Neuronal stem cell (in vitro differentiated cells): Measurements from ENCODE around the gene BIN1.
A peak's percentile ranks its signal among the peaks of the same experiment; 100 is the strongest.

Source experiments
- DNase-seq: peaks from one replicate; pipeline ENCODE4 v3.0.0-alpha.2; 2013; ENCODE audit warnings: low spot score
- H2AFZ ChIP-seq: one replicate; pipeline ENCODE4 v1.6.1; 2013; ENCODE audit warnings: mild to moderate bottlenecking, low read length, inconsistent platforms
- H2AK5ac ChIP-seq: 2 replicates; pipeline ENCODE4 v1.6.1; 2013; ENCODE audit warnings: low read depth, mild to moderate bottlenecking, inconsistent platforms, low read length, moderate library complexity, mixed read lengths
- H2BK120ac ChIP-seq: 2 replicates; pipeline ENCODE4 v1.6.1; 2013; ENCODE audit warnings: low read depth, mild to moderate bottlenecking, inconsistent platforms, low read length, moderate library complexity, mixed read lengths
- H2BK12ac ChIP-seq: one replicate; pipeline ENCODE4 v1.6.1; 2013; ENCODE audit warnings: low read length, inconsistent platforms
- H2BK15ac ChIP-seq: 2 replicates; pipeline ENCODE4 v1.6.1; 2013; ENCODE audit warnings: mild to moderate bottlenecking, low read length, inconsistent platforms, mixed read lengths
- H2BK5ac ChIP-seq: one replicate; pipeline ENCODE4 v1.6.1; 2013; ENCODE audit warnings: inconsistent platforms, mild to moderate bottlenecking, low read length, moderate library complexity
- H3K14ac ChIP-seq: one replicate; pipeline ENCODE4 v1.6.1; 2013; ENCODE audit warnings: low read length, inconsistent platforms
- H3K18ac ChIP-seq: 2 replicates; pipeline ENCODE4 v1.6.1; 2013; ENCODE audit warnings: low read length, inconsistent platforms
- H3K23ac ChIP-seq: 2 replicates; pipeline ENCODE4 v1.6.1; 2013; ENCODE audit warnings: low read depth, mild to moderate bottlenecking, mixed read lengths, low read length, inconsistent platforms; ENCODE audit not compliant: poor library complexity
- H3K27ac ChIP-seq: replicated peaks from 3 replicates; pipeline ENCODE4 v1.5.1; 2013; ENCODE audit warnings: low read length, inconsistent platforms
- H3K27me3 ChIP-seq, 3 experiments: 2 replicates each; pipeline ENCODE4 v1.6.1; 2013; ENCODE audit warnings: low read length in 3 of 3, mild to moderate bottlenecking in 2 of 3, inconsistent platforms in 1 of 3, low read depth in 1 of 3, mixed read lengths in 1 of 3, moderate library complexity in 1 of 3; ENCODE audit not compliant: control insufficient read depth in 3 of 3, insufficient read depth in 3 of 3
- H3K36me3 ChIP-seq, 2 donors: replicated peaks in 1 of 2; 2 replicates each; pipeline ENCODE4 v1.6.1; 2013; ENCODE audit warnings: low read length in 2 of 2; ENCODE audit not compliant: control insufficient read depth in 2 of 2, insufficient read depth in 2 of 2
- H3K4ac ChIP-seq: 2 replicates; pipeline ENCODE4 v1.6.1; 2013; ENCODE audit warnings: inconsistent platforms, mild to moderate bottlenecking, low read length, moderate library complexity
- H3K4me1 ChIP-seq, 2 donors: 1 replicate in 1 of 2; 2 replicates in 1 of 2; pipeline ENCODE4 v1.6.1; 2013; ENCODE audit warnings: low read length in 2 of 2, low read depth in 1 of 2; ENCODE audit not compliant: control insufficient read depth in 2 of 2, insufficient read depth in 1 of 2
- H3K4me2 ChIP-seq: one replicate; pipeline ENCODE4 v1.6.1; 2013; ENCODE audit warnings: mild to moderate bottlenecking, low read length, inconsistent platforms; ENCODE audit not compliant: insufficient read depth, poor library complexity, severe bottlenecking
- H3K4me3 ChIP-seq, 2 donors: 2 replicates each; pipeline ENCODE4 v1.5.1; 2013; ENCODE audit warnings: low read length in 2 of 2, mild to moderate bottlenecking in 2 of 2, inconsistent platforms in 1 of 2, moderate library complexity in 1 of 2
- H3K79me1 ChIP-seq: one replicate; pipeline ENCODE4 v1.6.1; 2013; ENCODE audit warnings: low read depth, mild to moderate bottlenecking, inconsistent platforms, low read length, moderate library complexity
- H3K9ac ChIP-seq: one replicate; pipeline ENCODE4 v1.6.1; 2013; ENCODE audit warnings: mild to moderate bottlenecking, low read depth, low read length, inconsistent platforms; ENCODE audit not compliant: poor library complexity
- H3K9me3 ChIP-seq, 2 donors: replicated peaks in 1 of 2; 2 replicates each; pipeline versions ENCODE3 to v1.6.1; 2013; ENCODE audit warnings: low read length in 2 of 2, mild to moderate bottlenecking in 2 of 2, inconsistent platforms in 1 of 2, low read depth in 1 of 2, mixed read lengths in 1 of 2, moderate library complexity in 1 of 2; ENCODE audit not compliant: control insufficient read depth in 2 of 2, insufficient read depth in 1 of 2
- H4K8ac ChIP-seq: one replicate; pipeline ENCODE4 v1.6.1; 2013; ENCODE audit warnings: low read depth, mild to moderate bottlenecking, inconsistent platforms, low read length, moderate library complexity
- H4K91ac ChIP-seq: one replicate; pipeline ENCODE4 v1.6.1; 2013; ENCODE audit warnings: low read length, low read depth, mild to moderate bottlenecking, inconsistent platforms; ENCODE audit not compliant: poor library complexity
- WGBS, 2 donors: extraction: QIAGEN DNeasy Blood & Tissue Kit; methylation state at CpG; one replicate each; pipeline ENCODE4 v1.1.7; 2013; ENCODE audit warnings: missing lambda C conversion rate in 2 of 2, mixed read lengths in 1 of 2; ENCODE audit not compliant: insufficient read length in 2 of 2, insufficient replicate concordance in 1 of 2; ENCODE audit errors: extremely low coverage in 2 of 2; 5-methylcytosine and 5-hydroxymethylcytosine counted together

The BIN1 gene

GRCh38 chr2:127146820-127147502, 40.0 kb upstream of the BIN1 start:
- no peaks in the 10 kb centered on the region for H3K36me3 ChIP-seq
- H2BK15ac ChIP-seq: no peak overlapping the region
- no peak overlapping the region for H3K18ac ChIP-seq
- peak overlapping the region; percentile 63 for H3K9ac ChIP-seq
- no peak overlapping the region for H4K91ac ChIP-seq
- H3K4me2 ChIP-seq: no peak overlapping the region
- H2AK5ac ChIP-seq: no peak overlapping the region
- no peak overlapping the region for H3K23ac ChIP-seq
- H3K4ac ChIP-seq: no peak overlapping the region
- H3K79me1 ChIP-seq: no peaks in the 10 kb centered on the region
- H4K8ac ChIP-seq: no peak overlapping the region
- peaks cover 3 to 5% of the 10 kb centered on the region in 2 donors for H3K9me3 ChIP-seq
- peak overlapping the region; percentile 28 for H2AFZ ChIP-seq
- no peak overlapping the region for H3K4me3 ChIP-seq
- peaks cover 0 to 13% (median 0%) of the 10 kb centered on the region in 3 experiments for H3K27me3 ChIP-seq
- no peak overlapping the region for H2BK5ac ChIP-seq
- peaks cover 1 to 3% of the 10 kb centered on the region in 2 donors for H3K4me1 ChIP-seq
- no CpG with 5 or more reads among the region's 10 CpGs for WGBS, 2 donors
- DNase-seq: no peak
- no peak overlapping the region for H3K27ac ChIP-seq
- no peak overlapping the region for H3K14ac ChIP-seq
- H2BK120ac ChIP-seq: no peak overlapping the region
- H2BK12ac ChIP-seq: no peak overlapping the region

GRCh38 chr2:127146071-127146725, 39.2 kb upstream of the BIN1 start:
- Histone ChIP-seq H3K27ac (no peak overlapping the region), H3K9ac (peak overlapping the region; percentile 63), H3K9me3 (peaks cover 3 to 5% of the 10 kb centered on the region in 2 donors), H3K4ac (no peak overlapping the region), H3K27me3 (peaks cover 0 to 13% (median 1%) of the 10 kb centered on the region in 3 experiments), H3K4me2 (no peak overlapping the region), H3K4me1 (peaks cover 1 to 3% of the 10 kb centered on the region in 2 donors), H2BK5ac (no peak overlapping the region), H3K18ac (peak overlapping the region; percentile 3), H2BK120ac (no peak overlapping the region), H4K8ac (no peak overlapping the region), H3K23ac (no peak overlapping the region), H2AFZ (no peak overlapping the region), H4K91ac (no peak overlapping the region), H3K14ac (no peak overlapping the region), H2BK12ac (no peak overlapping the region), H2BK15ac (no peak overlapping the region), H3K4me3 (no peak overlapping the region), H2AK5ac (peak overlapping the region; percentile 54), H3K36me3 (no peaks in the 10 kb centered on the region), H3K79me1 (no peaks in the 10 kb centered on the region)
- no peak for DNase-seq
- whole genome bisulfite sequencing, 2 donors: no CpG with 5 or more reads among the region's 18 CpGs

GRCh38 chr2:127145280-127145895, 38.4 kb upstream of the BIN1 start:
- no peak overlapping the region for H2BK15ac ChIP-seq
- H2AK5ac ChIP-seq: no peak overlapping the region
- H3K79me1 ChIP-seq: no peaks in the 10 kb centered on the region
- peaks cover 1 to 3% of the 10 kb centered on the region in 2 donors for H3K4me1 ChIP-seq
- H3K14ac ChIP-seq: no peak overlapping the region
- H4K8ac ChIP-seq: no peak overlapping the region
- no peak overlapping the region for H3K23ac ChIP-seq
- no peaks in the 10 kb centered on the region for H3K36me3 ChIP-seq
- H2BK120ac ChIP-seq: no peak overlapping the region
- WGBS, 2 donors: no CpG with 5 or more reads among the region's 1 CpG
- H2BK12ac ChIP-seq: no peak overlapping the region
- H3K18ac ChIP-seq: no peak overlapping the region
- no peak overlapping the region for H3K9ac ChIP-seq
- H3K4me3 ChIP-seq: no peak overlapping the region
- no peak overlapping the region for H2BK5ac ChIP-seq
- peaks cover 0 to 18% (median 1%) of the 10 kb centered on the region in 3 experiments for H3K27me3 ChIP-seq
- DNase-seq: no peak
- no peak overlapping the region for H3K27ac ChIP-seq
- no peak overlapping the region for H2AFZ ChIP-seq
- no peak overlapping the region for H3K4ac ChIP-seq
- H3K9me3 ChIP-seq: peaks cover 2 to 5% of the 10 kb centered on the region in 2 donors
- H3K4me2 ChIP-seq: no peak overlapping the region
- H4K91ac ChIP-seq: no peak overlapping the region
